Mesenchymal stem cell (in vitro differentiated cells and primary cell): Measurements from ENCODE around the gene FAM180B.
A peak's percentile ranks its signal among the peaks of the same experiment; 100 is the strongest.

Experiments used
- DNase-seq: peaks from one replicate; pipeline ENCODE4 v3.0.0-alpha.2; 2013
- H2AFZ ChIP-seq: one replicate; pipeline ENCODE4 v1.6.1; 2013; ENCODE audit warnings: low read depth, mild to moderate bottlenecking, control low read depth, inconsistent platforms, low read length, moderate library complexity
- H2AK5ac ChIP-seq: 2 replicates; pipeline ENCODE4 v1.6.1; 2013; ENCODE audit warnings: low read length, moderate library complexity, mild to moderate bottlenecking, inconsistent platforms; ENCODE audit not compliant: severe bottlenecking
- H2BK120ac ChIP-seq: one replicate; pipeline ENCODE4 v1.6.1; 2013; ENCODE audit warnings: low read depth, mild to moderate bottlenecking, inconsistent platforms, low read length, moderate library complexity
- H2BK12ac ChIP-seq, 2 experiments: one replicate each; pipeline ENCODE4 v1.6.1; 2013; ENCODE audit warnings: inconsistent platforms in 2 of 2, low read length in 2 of 2, mild to moderate bottlenecking in 2 of 2, moderate library complexity in 2 of 2, control low read depth in 1 of 2
- H2BK15ac ChIP-seq: one replicate; pipeline ENCODE4 v1.6.1; 2013; ENCODE audit warnings: mild to moderate bottlenecking, low read depth, inconsistent platforms; ENCODE audit not compliant: poor library complexity, severe bottlenecking
- H2BK5ac ChIP-seq: 2 replicates; pipeline ENCODE4 v1.6.1; 2013; ENCODE audit warnings: low read depth, mild to moderate bottlenecking, low read length, control low read depth, inconsistent platforms; ENCODE audit not compliant: poor library complexity, severe bottlenecking
- H3K14ac ChIP-seq, 2 experiments: one replicate each; pipeline ENCODE4 v1.6.1; 2013; ENCODE audit warnings: inconsistent platforms in 2 of 2, low read length in 2 of 2, control low read depth in 1 of 2, mild to moderate bottlenecking in 1 of 2, moderate library complexity in 1 of 2
- H3K18ac ChIP-seq, 2 experiments: one replicate each; pipeline ENCODE4 v1.6.1; 2013; ENCODE audit warnings: inconsistent platforms in 2 of 2, low read length in 2 of 2, control low read depth in 1 of 2, low read depth in 1 of 2, mild to moderate bottlenecking in 1 of 2
- H3K23ac ChIP-seq, 2 experiments: one replicate each; pipeline ENCODE4 v1.6.1; 2013; ENCODE audit warnings: inconsistent platforms in 2 of 2, low read length in 2 of 2, mild to moderate bottlenecking in 2 of 2, moderate library complexity in 2 of 2, control low read depth in 1 of 2
- H3K27ac ChIP-seq: 2 replicates; pipeline ENCODE4 v1.5.1; 2013; ENCODE audit warnings: mild to moderate bottlenecking, moderate library complexity, low read length, control low read depth, inconsistent platforms; ENCODE audit not compliant: poor library complexity, severe bottlenecking
- H3K27me3 ChIP-seq, 2 experiments: 2 replicates each; pipeline versions ENCODE4 v1.6.1 to v1.7.0; 2013; ENCODE audit warnings: low read length in 2 of 2, mild to moderate bottlenecking in 2 of 2, moderate library complexity in 2 of 2, control low read depth in 1 of 2, inconsistent platforms in 1 of 2; ENCODE audit not compliant: control insufficient read depth in 1 of 2, insufficient read depth in 1 of 2
- H3K36me3 ChIP-seq, 2 experiments: 2 replicates each; pipeline versions ENCODE4 v1.6.1 to v1.7.0; 2013; ENCODE audit warnings: low read length in 2 of 2, control low read depth in 1 of 2, inconsistent platforms in 1 of 2, low read depth in 1 of 2, mild to moderate bottlenecking in 1 of 2; ENCODE audit not compliant: insufficient read depth in 2 of 2, control insufficient read depth in 1 of 2
- H3K4ac ChIP-seq, 2 experiments: one replicate each; pipeline ENCODE4 v1.6.1; 2013; ENCODE audit warnings: inconsistent platforms in 2 of 2, low read length in 2 of 2, mild to moderate bottlenecking in 2 of 2, moderate library complexity in 2 of 2, control low read depth in 1 of 2, low read depth in 1 of 2
- H3K4me1 ChIP-seq: 2 replicates; pipeline ENCODE4 v1.6.1; 2013; ENCODE audit warnings: low read depth, low read length, control low read depth; ENCODE audit not compliant: control insufficient read depth, insufficient read depth
- H3K4me2 ChIP-seq: 2 replicates; pipeline ENCODE4 v1.6.1; 2013; ENCODE audit warnings: low read length, mild to moderate bottlenecking, inconsistent platforms; ENCODE audit not compliant: poor library complexity, severe bottlenecking
- H3K4me3 ChIP-seq, 2 experiments: 2 replicates each; pipeline versions ENCODE4 v1.5.1 to v1.7.0; 2013; ENCODE audit warnings: low read length in 2 of 2, mild to moderate bottlenecking in 2 of 2, control low read depth in 1 of 2, low read depth in 1 of 2; ENCODE audit not compliant: insufficient read depth in 1 of 2
- H3K79me1 ChIP-seq: replicated peaks from 2 replicates; pipeline ENCODE4 v1.6.1; 2013; ENCODE audit warnings: mild to moderate bottlenecking, control low read depth, low read length, inconsistent platforms; ENCODE audit not compliant: poor library complexity, severe bottlenecking
- H3K9ac ChIP-seq: 2 replicates; pipeline ENCODE4 v1.7.0; 2013; ENCODE audit warnings: mild to moderate bottlenecking, low read length, moderate library complexity
- H3K9me3 ChIP-seq: 2 replicates; pipeline ENCODE4 v1.7.0; 2013; ENCODE audit warnings: mild to moderate bottlenecking, low read length; ENCODE audit not compliant: control insufficient read depth
- H4K8ac ChIP-seq: one replicate; pipeline ENCODE4 v1.6.1; 2013; ENCODE audit warnings: inconsistent platforms, mild to moderate bottlenecking, low read length, moderate library complexity
- H4K91ac ChIP-seq: one replicate; pipeline ENCODE4 v1.6.1; 2013; ENCODE audit warnings: mild to moderate bottlenecking, low read length, inconsistent platforms
- WGBS: methylation state at CpG from one replicate; pipeline ENCODE4 v1.1.7; 2013; ENCODE audit warnings: mixed read lengths; 5-methylcytosine and 5-hydroxymethylcytosine counted together

The FAM180B gene

GRCh38 chr11:47592970-47593369 lies 6.5 kb downstream of the FAM180B start:
- Histone ChIP-seq H3K18ac (no peak overlapping the region), H2BK5ac (no peak overlapping the region), H3K23ac (no peak overlapping the region), H2BK12ac (no peak overlapping the region), H3K79me1 (no peaks in the 10 kb centered on the region), H2AFZ (no peak overlapping the region), H2BK15ac (no peak overlapping the region), H3K9me3 (no peaks in the 10 kb centered on the region), H3K36me3 (peaks cover 0 to 10% of the 10 kb centered on the region in 2 experiments), H3K4me2 (no peak overlapping the region), H3K4ac (no peak overlapping the region), H3K4me1 (peaks cover 20% of the 10 kb centered on the region), H3K27me3 (peaks cover 42% of the 10 kb centered on the region in 2 experiments), H3K27ac (no peak overlapping the region), H3K9ac (no peak overlapping the region), H3K14ac (no peak overlapping the region), H2AK5ac (no peak overlapping the region), H4K91ac (no peak overlapping the region), H2BK120ac (no peak overlapping the region), H3K4me3 (no peak overlapping the region), H4K8ac (no peak overlapping the region)
- no peak for DNase-seq
- WGBS = 87% methylated on average over 2 of the region's 2 CpGs

GRCh38 chr11:47593492-47593933 lies 7.0 kb downstream of the FAM180B start:
- no peak overlapping the region for H2AFZ ChIP-seq
- no peak overlapping the region for H2AK5ac ChIP-seq
- H3K27me3 ChIP-seq = peaks cover 42% of the 10 kb centered on the region in 2 experiments
- H4K91ac ChIP-seq = no peak overlapping the region
- WGBS = 4% methylated on average over 4 of the region's 6 CpGs
- H3K18ac ChIP-seq = no peak overlapping the region
- H2BK12ac ChIP-seq = no peak overlapping the region
- no peak overlapping the region for H3K23ac ChIP-seq
- peak overlapping the region; percentile 86 for H3K4me2 ChIP-seq
- H3K4me1 ChIP-seq = peaks cover 20% of the 10 kb centered on the region
- H3K36me3 ChIP-seq = peaks cover 0 to 10% of the 10 kb centered on the region in 2 experiments
- DNase-seq = no peak
- no peak overlapping the region for H3K4ac ChIP-seq
- no peak overlapping the region for H3K14ac ChIP-seq
- H4K8ac ChIP-seq = no peak overlapping the region
- no peaks in the 10 kb centered on the region for H3K9me3 ChIP-seq
- peak overlapping the region; percentile 4 for H3K9ac ChIP-seq
- no peak overlapping the region for H2BK15ac ChIP-seq
- H2BK5ac ChIP-seq = no peak overlapping the region
- no peak overlapping the region for H3K27ac ChIP-seq
- H2BK120ac ChIP-seq = no peak overlapping the region
- no peaks in the 10 kb centered on the region for H3K79me1 ChIP-seq
- peak overlapping the region in 1 of 2 experiments; percentile 60 for H3K4me3 ChIP-seq

GRCh38 chr11:47593934-47594855 lies 7.7 kb downstream of the FAM180B start, which contains the start of gene C1QTNF4:
C1QTNF4 (minus strand) TSS chr11:47594411; CDS start chr11:47590810, 3,601 bp downstream.
- no peaks in the 10 kb centered on the region for H3K9me3 ChIP-seq
- peaks cover 0 to 10% of the 10 kb centered on the region in 2 experiments for H3K36me3 ChIP-seq
- DNase-seq = no peak
- WGBS = 3% methylated on average over 47 of the region's 48 CpGs
- H3K18ac ChIP-seq = peak within 1 kb of the TSS in 1 of 2 experiments; percentile 24
- H2AK5ac ChIP-seq = no peak within 1 kb of the TSS
- H3K23ac ChIP-seq = peak within 1 kb of the TSS in 1 of 2 experiments; percentile 93
- peak within 1 kb of the TSS; percentile 86 for H3K4me2 ChIP-seq
- no peak within 1 kb of the TSS for H3K27ac ChIP-seq
- peak within 1 kb of the TSS; percentile 46 to 60 for H3K4me3 ChIP-seq
- peak within 1 kb of the TSS; percentile 4 for H3K9ac ChIP-seq
- no peak within 1 kb of the TSS for H3K14ac ChIP-seq
- no peak within 1 kb of the TSS for H2BK15ac ChIP-seq
- H2BK12ac ChIP-seq = no peak within 1 kb of the TSS
- peaks cover 42% of the 10 kb centered on the region in 2 experiments for H3K27me3 ChIP-seq
- no peak within 1 kb of the TSS for H3K4ac ChIP-seq
- peaks cover 20% of the 10 kb centered on the region for H3K4me1 ChIP-seq
- no peak within 1 kb of the TSS for H2BK120ac ChIP-seq
- no peak within 1 kb of the TSS for H2AFZ ChIP-seq
- H3K79me1 ChIP-seq = no peaks in the 10 kb centered on the region
- H2BK5ac ChIP-seq = no peak within 1 kb of the TSS
- H4K8ac ChIP-seq = no peak within 1 kb of the TSS
- no peak within 1 kb of the TSS for H4K91ac ChIP-seq

GRCh38 chr11:47595029-47595428 lies 8.6 kb downstream of the FAM180B start:
- H2AK5ac ChIP-seq = no peak overlapping the region
- H3K4ac ChIP-seq = no peak overlapping the region
- no peak overlapping the region for H3K4me3 ChIP-seq
- H3K23ac ChIP-seq = peak overlapping the region in 1 of 2 experiments; percentile 93
- H3K79me1 ChIP-seq = no peaks in the 10 kb centered on the region
- peaks cover 42 to 46% of the 10 kb centered on the region in 2 experiments for H3K27me3 ChIP-seq
- H3K9ac ChIP-seq = no peak overlapping the region
- H3K36me3 ChIP-seq = peaks cover 0 to 5% of the 10 kb centered on the region in 2 experiments
- H2BK5ac ChIP-seq = no peak overlapping the region
- H2AFZ ChIP-seq = no peak overlapping the region
- no peak overlapping the region for H2BK15ac ChIP-seq
- H3K9me3 ChIP-seq = no peaks in the 10 kb centered on the region
- no peak overlapping the region for H3K4me2 ChIP-seq
- H4K8ac ChIP-seq = no peak overlapping the region
- H2BK120ac ChIP-seq = no peak overlapping the region
- 67% methylated on average over 7 of the region's 7 CpGs for WGBS
- H3K18ac ChIP-seq = no peak overlapping the region
- H3K14ac ChIP-seq = no peak overlapping the region
- H2BK12ac ChIP-seq = no peak overlapping the region
- H3K4me1 ChIP-seq = peaks cover 20% of the 10 kb centered on the region
- DNase-seq = no peak
- no peak overlapping the region for H4K91ac ChIP-seq
- H3K27ac ChIP-seq = no peak overlapping the region
